ENCODE measurements around the gene APBA3. TPM values are rescaled to one million over a fixed set of nuclear protein-coding genes. Genes with fewer than 3 reads are reported as not detected.

APBA3 gene
- total RNA-seq, 1 experiment from 2014 or later = 34.0 TPM

- in situ Hi-C loops (cut with HindIII; ENCODE audit: low pct_unique_long_range_greater_than_20kb, low sequenced_read_pairs) = no loop called here
- no peak for DNase-seq (ENCODE audit: low read depth, low spot score)
- no TSS peak for BruUV-seq (replicated peaks)
- Histone ChIP-seq H3K27ac (ENCODE audit: low read length) (no peak overlapping the region), H3K9me3 (ENCODE audit: control insufficient read depth, insufficient read depth, low read depth, low read length) (no peaks in the 10 kb centered on the region), H3K4me1 (ENCODE audit: control insufficient read depth, insufficient read depth, low read length) (no peaks in the 10 kb centered on the region), H3K36me3 (ENCODE audit: control insufficient read depth, insufficient read depth, low read length) (no peaks in the 10 kb centered on the region), H3K4me3 (ENCODE audit: low read depth in 2 of 2, low read length in 2 of 2) (no peak overlapping the region), H3K27me3 (ENCODE audit: control insufficient read depth, insufficient read depth, low read length) (no peaks in the 10 kb centered on the region)
- ATAC-seq = no peak
- intact Hi-C loops (cut with micrococcal nuclease; ENCODE audit: unreplicated experiment) = no loop called here
- no peak for TF ChIP-seq POLR2AphosphoS5 (IDR thresholded peaks at IDR 0.05; ENCODE audit: low read depth, low read length)
- no peak for TF ChIP-seq CTCF (IDR thresholded peaks at IDR 0.05)
- TF ChIP-seq TCF7L2 (IDR thresholded peaks at IDR 0.05; ENCODE audit: low read depth, low read length) = no peak
- no peak for TF ChIP-seq REST (IDR thresholded peaks at IDR 0.05; ENCODE audit: insufficient read depth in 1 of 2, low read depth in 2 of 2, low read length in 1 of 2)
- TF ChIP-seq SIN3A (IDR thresholded peaks at IDR 0.05; ENCODE audit: borderline replicate concordance, insufficient read depth, low read depth, low read length) = no peak
- POLR2A ChIA-PET = no interaction called here
- CTCF ChIA-PET = no interaction called here
These were observed 21.1 kb downstream of the APBA3 start for GRCh38 chr19:3740431-3740830.

GRCh38 chr19:3738477-3739220 lies 22.8 kb downstream of the APBA3 start:
- intact Hi-C loops (cut with micrococcal nuclease; ENCODE audit: unreplicated experiment) (no loop called here), in situ Hi-C loops (cut with HindIII; ENCODE audit: low pct_unique_long_range_greater_than_20kb, low sequenced_read_pairs) (no loop called here)
- POLR2A ChIA-PET = no interaction called here
- no peak for DNase-seq (ENCODE audit: low read depth, low spot score)
- no peak overlapping the region for H3K27ac ChIP-seq (ENCODE audit: low read length)
- TF ChIP-seq SIN3A (IDR thresholded peaks at IDR 0.05; ENCODE audit: borderline replicate concordance, insufficient read depth, low read depth, low read length) (no peak), TCF7L2 (IDR thresholded peaks at IDR 0.05; ENCODE audit: low read depth, low read length) (no peak), POLR2AphosphoS5 (IDR thresholded peaks at IDR 0.05; ENCODE audit: low read depth, low read length) (no peak), CTCF (IDR thresholded peaks at IDR 0.05) (no peak)
- H3K4me1 ChIP-seq (ENCODE audit: control insufficient read depth, insufficient read depth, low read length) = no peaks in the 10 kb centered on the region
- no peaks in the 10 kb centered on the region for H3K9me3 ChIP-seq (ENCODE audit: control insufficient read depth, insufficient read depth, low read depth, low read length)
- no peak overlapping the region for H3K4me3 ChIP-seq (ENCODE audit: low read depth in 2 of 2, low read length in 2 of 2)
- no peaks in the 10 kb centered on the region for H3K27me3 ChIP-seq (ENCODE audit: control insufficient read depth, insufficient read depth, low read length)
- no TSS peak for BruUV-seq (replicated peaks)
- no peaks in the 10 kb centered on the region for H3K36me3 ChIP-seq (ENCODE audit: control insufficient read depth, insufficient read depth, low read length)
- 0 out of 2 replicates have a peak, but pooled peaks have one; percentile 13 for ATAC-seq
- CTCF ChIA-PET = no interaction called here

Data from Panc1 (cell line).